ENCODE data around the gene PNMT.

- TF ChIP-seq POLR2A (IDR thresholded peaks at IDR 0.05): no peak
- TF ChIP-seq CTCF (IDR thresholded peaks at IDR 0.05 in 8 of 11, conservative IDR thresholded peaks at IDR 0.05 in 3 of 11): no peak
Measured at GRCh38 chr17:39706921-39707337, 38.7 kb downstream of the PNMT start.

Measured in spleen (tissue), 7 donors.